Mesothelial cell of epicardium (in vitro differentiated cells): ENCODE results near the gene DDX46. TPM values are rescaled to one million over a fixed set of nuclear protein-coding genes. Genes with fewer than 3 reads are reported as not detected.

Source experiments
- DNase-seq, 2 experiments: peaks; one replicate each; pipeline ENCODE4 v3.0.0; 2021; ENCODE audit warnings: low spot score in 2 of 2; ENCODE audit not compliant: unreplicated experiment in 2 of 2
- H3K27ac Mint-ChIP-seq: 2 replicates; pipeline ENCODE4 v1.8.0; 2021; ENCODE audit warnings: mixed read lengths
- H3K27me3 Mint-ChIP-seq: 2 replicates; pipeline ENCODE4 v1.8.0; 2021; ENCODE audit warnings: low read depth, mixed read lengths
- H3K36me3 Mint-ChIP-seq: 2 replicates; pipeline ENCODE4 v1.8.0; 2021; ENCODE audit warnings: mixed read lengths
- H3K4me1 Mint-ChIP-seq: 2 replicates; pipeline ENCODE4 v1.8.0; 2021; ENCODE audit warnings: mixed read lengths
- H3K4me3 Mint-ChIP-seq: 2 replicates; pipeline ENCODE4 v1.8.0; 2021; ENCODE audit warnings: mild to moderate bottlenecking, moderate library complexity, mixed read lengths
- H3K9me3 Mint-ChIP-seq: 2 replicates; pipeline ENCODE4 v1.8.0; 2021; ENCODE audit warnings: mixed read lengths
- total RNA-seq: library from RNA; stranded (reverse); gene quantifications from 3 replicates; pipeline ENCODE4 v1.2.1, GENCODE V29; 2021
- TF ChIP-seq, protein P1 (sequence below): fragments of 200-600 bp; sonication (generic); IDR thresholded peaks from one replicate; pipeline ENCODE4 v1.5.0; 2021; ENCODE audit warnings: antibody characterized with exemption; ENCODE audit not compliant: unreplicated experiment

DDX46 gene
- total RNA-seq, 1 donor from 2014 or later: 61.3 TPM

DNA sequence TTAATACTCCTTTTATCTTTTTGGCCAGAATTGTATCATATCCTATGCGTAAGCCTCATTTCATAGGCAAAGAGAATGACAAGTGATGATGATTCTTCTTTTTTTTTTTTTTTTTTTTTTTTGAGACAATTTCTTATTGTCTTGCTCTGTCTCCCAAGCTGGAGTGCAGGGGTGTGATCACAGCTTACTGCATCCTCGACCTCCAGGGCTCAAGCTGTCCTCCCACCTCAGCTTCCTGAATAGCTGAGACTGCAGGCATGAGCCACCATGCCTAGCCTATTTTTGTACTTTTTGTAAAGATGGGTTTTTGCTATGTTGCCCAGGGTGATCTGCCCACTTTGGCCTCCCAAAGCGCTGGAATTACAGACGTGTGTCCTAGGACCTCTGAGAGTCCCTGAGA is 45.2 kb downstream of the DDX46 start:
- no peaks in the 10 kb centered on the region for H3K9me3 Mint-ChIP-seq
- no peak overlapping the region for H3K27ac Mint-ChIP-seq
- no peaks in the 10 kb centered on the region for H3K4me1 Mint-ChIP-seq
- no peaks in the 10 kb centered on the region for H3K27me3 Mint-ChIP-seq
- no peak for DNase-seq
- no peak overlapping the region for H3K4me3 Mint-ChIP-seq
- TF ChIP-seq, protein P1, sequence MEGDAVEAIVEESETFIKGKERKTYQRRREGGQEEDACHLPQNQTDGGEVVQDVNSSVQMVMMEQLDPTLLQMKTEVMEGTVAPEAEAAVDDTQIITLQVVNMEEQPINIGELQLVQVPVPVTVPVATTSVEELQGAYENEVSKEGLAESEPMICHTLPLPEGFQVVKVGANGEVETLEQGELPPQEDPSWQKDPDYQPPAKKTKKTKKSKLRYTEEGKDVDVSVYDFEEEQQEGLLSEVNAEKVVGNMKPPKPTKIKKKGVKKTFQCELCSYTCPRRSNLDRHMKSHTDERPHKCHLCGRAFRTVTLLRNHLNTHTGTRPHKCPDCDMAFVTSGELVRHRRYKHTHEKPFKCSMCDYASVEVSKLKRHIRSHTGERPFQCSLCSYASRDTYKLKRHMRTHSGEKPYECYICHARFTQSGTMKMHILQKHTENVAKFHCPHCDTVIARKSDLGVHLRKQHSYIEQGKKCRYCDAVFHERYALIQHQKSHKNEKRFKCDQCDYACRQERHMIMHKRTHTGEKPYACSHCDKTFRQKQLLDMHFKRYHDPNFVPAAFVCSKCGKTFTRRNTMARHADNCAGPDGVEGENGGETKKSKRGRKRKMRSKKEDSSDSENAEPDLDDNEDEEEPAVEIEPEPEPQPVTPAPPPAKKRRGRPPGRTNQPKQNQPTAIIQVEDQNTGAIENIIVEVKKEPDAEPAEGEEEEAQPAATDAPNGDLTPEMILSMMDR: no peak
- peaks cover 22% of the 10 kb centered on the region for H3K36me3 Mint-ChIP-seq

DNA sequence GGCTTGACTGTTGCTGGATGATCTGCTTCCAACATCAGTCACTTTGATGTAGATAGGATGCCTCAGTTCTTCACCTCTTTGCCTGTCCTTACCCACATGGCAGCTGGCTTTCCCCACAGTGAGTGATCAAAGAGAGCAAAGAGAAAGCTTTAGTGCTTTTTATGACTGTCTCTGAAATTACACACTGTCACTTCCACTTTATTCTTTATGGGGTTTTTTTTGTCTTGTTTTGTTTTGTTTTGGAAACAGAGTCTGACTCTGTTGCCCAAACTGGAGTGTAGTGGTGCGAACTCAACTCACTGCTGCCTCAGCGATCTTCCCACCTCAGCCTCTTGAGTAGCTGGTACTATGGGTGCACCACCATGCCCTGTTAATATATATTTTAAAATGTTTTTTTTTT is 54.8 kb downstream of the DDX46 start:
- H3K27me3 Mint-ChIP-seq: no peaks in the 10 kb centered on the region
- H3K9me3 Mint-ChIP-seq: no peaks in the 10 kb centered on the region
- H3K4me3 Mint-ChIP-seq: no peak overlapping the region
- no peak overlapping the region for H3K27ac Mint-ChIP-seq
- TF ChIP-seq, protein P1: no peak
- DNase-seq: no peak
- peaks cover 40% of the 10 kb centered on the region for H3K36me3 Mint-ChIP-seq
- H3K4me1 Mint-ChIP-seq: no peaks in the 10 kb centered on the region

DNA sequence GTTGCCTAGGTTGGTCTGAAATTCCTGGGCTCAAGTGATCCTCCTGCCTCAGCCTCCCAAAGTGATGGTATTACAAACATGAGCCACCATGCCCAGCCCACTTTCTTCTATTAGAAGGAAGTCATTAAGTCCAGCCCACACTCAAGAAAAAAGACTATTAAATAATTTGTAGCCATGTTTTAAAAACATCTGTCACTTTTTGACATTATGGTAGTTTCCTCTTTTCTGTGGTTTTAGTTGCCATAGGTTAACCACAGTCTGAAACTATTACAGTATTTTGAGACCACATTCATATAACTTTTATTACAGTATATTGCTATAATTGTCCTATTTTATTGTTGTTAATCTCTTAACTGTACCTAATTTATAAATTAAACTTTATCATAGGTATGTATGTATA is 55.2 kb downstream of the DDX46 start:
- no peaks in the 10 kb centered on the region for H3K9me3 Mint-ChIP-seq
- H3K4me1 Mint-ChIP-seq: no peaks in the 10 kb centered on the region
- no peak for DNase-seq
- TF ChIP-seq, protein P1: no peak
- no peak overlapping the region for H3K4me3 Mint-ChIP-seq
- H3K27me3 Mint-ChIP-seq: no peaks in the 10 kb centered on the region
- H3K36me3 Mint-ChIP-seq: peaks cover 41% of the 10 kb centered on the region
- H3K27ac Mint-ChIP-seq: no peak overlapping the region

DNA sequence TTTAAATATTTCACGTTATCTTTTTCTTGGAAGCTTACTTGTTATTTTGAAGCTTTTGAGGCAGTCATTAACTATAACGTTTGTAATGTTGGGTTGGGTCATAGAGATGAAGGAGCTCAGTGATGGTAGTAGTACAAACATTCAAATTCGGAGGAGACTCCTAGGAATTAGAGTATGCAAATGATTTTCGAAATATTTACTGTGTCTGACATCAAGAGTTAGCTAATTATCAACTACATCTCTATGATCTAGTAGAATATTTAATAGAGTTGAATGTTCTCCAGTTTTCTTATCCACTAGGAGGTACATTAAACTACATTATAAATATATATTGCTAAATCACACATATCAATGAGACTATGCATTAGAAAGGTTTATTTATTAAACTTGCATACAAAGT is 58.4 kb downstream of the DDX46 start:
- Mint-ChIP-seq H3K9me3 (no peaks in the 10 kb centered on the region), H3K4me3 (no peak overlapping the region), H3K27ac (no peak overlapping the region), H3K4me1 (no peaks in the 10 kb centered on the region), H3K27me3 (no peaks in the 10 kb centered on the region), H3K36me3 (peaks cover 40% of the 10 kb centered on the region)
- TF ChIP-seq, protein P1: no peak
- no peak for DNase-seq

DNA sequence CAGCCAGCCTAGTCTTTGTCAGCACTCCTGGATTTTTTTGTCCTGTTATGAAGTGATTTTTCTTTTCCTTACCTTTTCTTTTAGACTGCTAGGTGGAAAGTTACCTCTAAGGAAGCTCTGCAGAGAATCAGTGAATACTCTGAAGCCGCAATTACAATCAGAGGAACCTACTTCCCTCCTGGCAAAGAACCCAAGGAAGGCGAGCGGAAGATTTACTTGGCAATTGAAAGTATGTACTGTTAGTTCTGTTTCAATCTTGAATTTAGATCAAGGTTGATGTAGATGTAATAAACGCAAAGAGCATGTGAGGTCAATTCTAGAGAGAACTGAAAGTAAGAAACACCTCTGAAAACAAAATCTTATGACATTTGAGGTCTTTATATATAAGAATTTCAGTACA is 60.2 kb downstream of the DDX46 start:
- no peak for DNase-seq
- H3K27me3 Mint-ChIP-seq: no peaks in the 10 kb centered on the region
- no peaks in the 10 kb centered on the region for H3K9me3 Mint-ChIP-seq
- no peak overlapping the region for H3K27ac Mint-ChIP-seq
- TF ChIP-seq, protein P1: no peak
- peaks cover 32% of the 10 kb centered on the region for H3K36me3 Mint-ChIP-seq
- no peak overlapping the region for H3K4me3 Mint-ChIP-seq
- no peaks in the 10 kb centered on the region for H3K4me1 Mint-ChIP-seq

DNA sequence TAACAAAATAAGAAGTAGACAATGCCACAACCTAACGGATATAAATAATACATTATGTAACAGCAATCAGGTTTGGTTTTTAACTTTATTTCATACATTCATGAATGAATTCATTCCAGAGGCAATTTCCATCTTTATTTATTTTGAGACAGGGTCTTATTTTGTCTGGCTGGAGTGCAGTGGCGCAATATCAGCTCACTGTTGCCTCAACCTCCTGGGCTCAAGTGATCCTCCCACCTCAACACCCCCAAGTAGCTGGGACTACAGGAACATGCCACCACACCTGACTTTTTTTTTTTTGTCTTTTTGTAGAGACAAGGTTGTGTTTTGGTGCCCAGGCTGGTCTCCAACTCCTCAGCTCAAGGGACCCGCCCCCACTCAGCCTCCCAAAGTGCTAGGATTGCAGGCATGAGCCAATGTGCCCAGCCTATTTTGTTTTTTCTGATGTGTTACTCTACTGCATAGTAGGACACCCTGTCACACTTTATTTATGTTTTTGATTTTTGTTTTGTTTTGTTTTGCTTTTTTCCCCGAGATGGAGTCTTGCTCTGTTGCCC is 60.9 kb downstream of the DDX46 start:
- no peak for DNase-seq
- no peaks in the 10 kb centered on the region for H3K9me3 Mint-ChIP-seq
- no peaks in the 10 kb centered on the region for H3K4me1 Mint-ChIP-seq
- no peaks in the 10 kb centered on the region for H3K27me3 Mint-ChIP-seq
- TF ChIP-seq, protein P1: no peak
- H3K36me3 Mint-ChIP-seq: peaks cover 30% of the 10 kb centered on the region
- H3K4me3 Mint-ChIP-seq: no peak overlapping the region
- H3K27ac Mint-ChIP-seq: no peak overlapping the region
